Endothelial cell (in vitro differentiated cells): ENCODE measurements around the gene TM7SF2. TPM values are rescaled to one million over a fixed set of nuclear protein-coding genes. Genes with fewer than 3 reads are reported as not detected.

ENCODE experiments used
- DNase-seq: peaks from one replicate; pipeline ENCODE4 v3.0.0; 2021; ENCODE audit warnings: low spot score
- H3K27ac Mint-ChIP-seq: one replicate; pipeline ENCODE4 v1.8.0; 2021; ENCODE audit warnings: mixed read lengths, inconsistent platforms; ENCODE audit not compliant: unreplicated experiment
- H3K27me3 Mint-ChIP-seq: one replicate; pipeline ENCODE4 v1.8.0; 2021; ENCODE audit warnings: mild to moderate bottlenecking, moderate library complexity, mixed read lengths, inconsistent platforms; ENCODE audit not compliant: unreplicated experiment
- H3K36me3 Mint-ChIP-seq: one replicate; pipeline ENCODE4 v1.8.0; 2021; ENCODE audit warnings: mild to moderate bottlenecking, low read depth, mixed read lengths, inconsistent platforms; ENCODE audit not compliant: unreplicated experiment
- H3K4me1 Mint-ChIP-seq: one replicate; pipeline ENCODE4 v1.8.0; 2021; ENCODE audit warnings: mild to moderate bottlenecking, mixed read lengths, inconsistent platforms; ENCODE audit not compliant: unreplicated experiment
- H3K4me3 Mint-ChIP-seq: one replicate; pipeline ENCODE4 v1.8.0; 2021; ENCODE audit warnings: mild to moderate bottlenecking, mixed read lengths, inconsistent platforms; ENCODE audit not compliant: unreplicated experiment
- H3K9me3 Mint-ChIP-seq: one replicate; pipeline ENCODE4 v1.8.0; 2021; ENCODE audit warnings: mixed read lengths, inconsistent platforms; ENCODE audit not compliant: unreplicated experiment
- CTCF ChIP-seq: fragments of 200-600 bp; sonication (generic); IDR thresholded peaks from one replicate; pipeline ENCODE4 v1.5.0; 2021; ENCODE audit warnings: antibody characterized with exemption; ENCODE audit not compliant: unreplicated experiment
- total RNA-seq: library from RNA; stranded (reverse); fragmentation: NEBNext Ultra II Directional; extraction: Animal tissue kit (Norgen Biotek cat#: 25700); gene quantifications from one replicate; pipeline ENCODE4 v1.2.1, GENCODE V29; 2021; ENCODE audit not compliant: unreplicated experiment

The TM7SF2 gene
- total RNA-seq, 1 donor from 2014 or later = 35.6 TPM

GRCh38 chr11:65083834-65084597 is 27.7 kb upstream of the TM7SF2 start, which contains the start of the genes CDCA5 and ZFPL1:
Gene CDCA5 (minus strand): TSS chr11:65084040. CDS start chr11:65083978, 62 bp downstream.
Gene ZFPL1 (plus strand): TSS chr11:65084222. CDS start chr11:65084699, 477 bp downstream.
- no peak for TF ChIP-seq CTCF
- H3K27me3 Mint-ChIP-seq = peaks cover 10% of the 10 kb centered on the region
- peak; percentile 96 for DNase-seq
- H3K4me3 Mint-ChIP-seq = peak within 1 kb of the TSS; percentile 98
- peaks cover 14% of the 10 kb centered on the region for H3K36me3 Mint-ChIP-seq
- peak within 1 kb of the TSS; percentile 93 for H3K27ac Mint-ChIP-seq
- H3K9me3 Mint-ChIP-seq = no peaks in the 10 kb centered on the region
- peaks cover 16% of the 10 kb centered on the region for H3K4me1 Mint-ChIP-seq

GRCh38 chr11:65084598-65085375 is 26.9 kb upstream of the TM7SF2 start:
- Mint-ChIP-seq H3K36me3 (peaks cover 14% of the 10 kb centered on the region), H3K4me1 (peaks cover 16% of the 10 kb centered on the region), H3K4me3 (peak overlapping the region; percentile 98), H3K27ac (peak overlapping the region; percentile 87), H3K27me3 (peaks cover 10% of the 10 kb centered on the region), H3K9me3 (no peaks in the 10 kb centered on the region)
- TF ChIP-seq CTCF = no peak
- DNase-seq = no peak

GRCh38 chr11:65085446-65085845 is 26.2 kb upstream of the TM7SF2 start:
- Mint-ChIP-seq H3K36me3 (peaks cover 14% of the 10 kb centered on the region), H3K9me3 (no peaks in the 10 kb centered on the region), H3K4me3 (peak overlapping the region; percentile 98), H3K4me1 (peaks cover 16% of the 10 kb centered on the region), H3K27me3 (peaks cover 10% of the 10 kb centered on the region), H3K27ac (peak overlapping the region; percentile 44)
- TF ChIP-seq CTCF = no peak
- DNase-seq = no peak

GRCh38 chr11:65086809-65087208 is 24.9 kb upstream of the TM7SF2 start:
- Mint-ChIP-seq H3K27me3 (peaks cover 8% of the 10 kb centered on the region), H3K4me1 (peaks cover 16% of the 10 kb centered on the region)

More at GRCh38 chr11:65086809-65087208, 24.9 kb upstream of the TM7SF2 start:
- no peaks in the 10 kb centered on the region for H3K9me3 Mint-ChIP-seq
- H3K4me3 Mint-ChIP-seq = no peak overlapping the region
- TF ChIP-seq CTCF = no peak
- no peak overlapping the region for H3K27ac Mint-ChIP-seq
- H3K36me3 Mint-ChIP-seq = peaks cover 10% of the 10 kb centered on the region
- DNase-seq = no peak
